ENCODE measurements around the gene CCDC106.

GRCh38 chr19:55623130-55623529 lies 24.9 kb upstream of the CCDC106 start:
- TF ChIP-seq CTCF (IDR thresholded peaks at IDR 0.05) (no peak), POLR2A (IDR thresholded peaks at IDR 0.05) (no peak)
